ENCODE results near the gene PI4K2B. TPM values are rescaled to one million over a fixed set of nuclear protein-coding genes. Genes with fewer than 3 reads are reported as not detected.

The PI4K2B gene
- total RNA-seq, 1 donor from 2014 or later: 2.0 TPM

Other genes with a start within 250 kb of the PI4K2B start
- 2.0 TPM for gene LGI2, start 203.1 kb upstream of the PI4K2B start, total RNA-seq
- 5.2 TPM for gene SEPSECS, start 73.6 kb upstream of the PI4K2B start, total RNA-seq
- 9.8 TPM for gene ZCCHC4, start 78.7 kb downstream of the PI4K2B start, total RNA-seq
- 11.4 TPM for gene ANAPC4, start 143.2 kb downstream of the PI4K2B start, total RNA-seq